Osteocyte (in vitro differentiated cells): ENCODE results near the gene SENP2. TPM values are rescaled to one million over a fixed set of nuclear protein-coding genes. Genes with fewer than 3 reads are reported as not detected.
"Not testable (repeated sequence)": the region's sequence is repeated elsewhere in the genome, so short reads cannot be mapped to it uniquely, and the experiment has no call there.

Source experiments
- DNase-seq: peaks from one replicate; pipeline ENCODE4 v3.0.0; 2021; ENCODE audit warnings: mixed read lengths; ENCODE audit not compliant: unreplicated experiment; ENCODE audit errors: extremely low spot score
- H3K27ac Mint-ChIP-seq: one replicate; pipeline ENCODE4 v1.8.0; 2021; ENCODE audit warnings: mild to moderate bottlenecking, mixed read lengths; ENCODE audit not compliant: unreplicated experiment
- H3K27me3 Mint-ChIP-seq: one replicate; pipeline ENCODE4 v1.8.0; 2021; ENCODE audit warnings: mixed read lengths; ENCODE audit not compliant: unreplicated experiment
- H3K36me3 Mint-ChIP-seq: one replicate; pipeline ENCODE4 v1.8.0; 2021; ENCODE audit warnings: mixed read lengths; ENCODE audit not compliant: unreplicated experiment
- H3K4me1 Mint-ChIP-seq: one replicate; pipeline ENCODE4 v1.8.0; 2021; ENCODE audit warnings: mixed read lengths; ENCODE audit not compliant: unreplicated experiment
- H3K4me3 Mint-ChIP-seq: one replicate; pipeline ENCODE4 v1.8.0; 2021; ENCODE audit warnings: mild to moderate bottlenecking, moderate library complexity, mixed read lengths; ENCODE audit not compliant: unreplicated experiment
- H3K9me3 Mint-ChIP-seq: one replicate; pipeline ENCODE4 v1.8.0; 2021; ENCODE audit warnings: mixed read lengths; ENCODE audit not compliant: unreplicated experiment
- CTCF ChIP-seq: fragments of 200-600 bp; sonication (generic); IDR thresholded peaks from 2 replicates; pipeline ENCODE4 v1.5.0; 2021; ENCODE audit warnings: antibody characterized with exemption, mild to moderate bottlenecking, moderate library complexity
- total RNA-seq: library from RNA; stranded (reverse); gene quantifications from 2 replicates; pipeline ENCODE4 v1.2.1, GENCODE V29; 2021

SENP2 gene
- total RNA-seq, 1 donor from 2014 or later, result 42.7 TPM

- Mint-ChIP-seq H3K4me3 (peak overlapping the region; percentile 33), H3K4me1 (peaks cover 58% of the 10 kb centered on the region), H3K9me3 (no peaks in the 10 kb centered on the region), H3K27me3 (no peaks in the 10 kb centered on the region), H3K27ac (peak overlapping the region; percentile 96), H3K36me3 (peaks cover 25% of the 10 kb centered on the region)
- no peak for TF ChIP-seq CTCF
- peak; percentile 71 for DNase-seq
Observed at GRCh38 chr3:185657211-185657610, 71.1 kb downstream of the SENP2 start.

- Mint-ChIP-seq H3K4me1 (peaks cover 58% of the 10 kb centered on the region), H3K27me3 (no peaks in the 10 kb centered on the region), H3K4me3 (no peak overlapping the region), H3K36me3 (peaks cover 21% of the 10 kb centered on the region), H3K27ac (peak overlapping the region; percentile 96), H3K9me3 (no peaks in the 10 kb centered on the region)
- no peak for TF ChIP-seq CTCF
- DNase-seq, result peak; percentile 63
Observed at GRCh38 chr3:185657691-185658503, 71.8 kb downstream of the SENP2 start.

GRCh38 chr3:185658504-185658912, 72.4 kb downstream of the SENP2 start:
- Mint-ChIP-seq H3K9me3 (no peaks in the 10 kb centered on the region), H3K36me3 (peaks cover 25% of the 10 kb centered on the region), H3K4me1 (peaks cover 58% of the 10 kb centered on the region), H3K27ac (peak overlapping the region; percentile 96), H3K4me3 (no peak overlapping the region), H3K27me3 (no peaks in the 10 kb centered on the region)
- peak; percentile 89 for DNase-seq
- TF ChIP-seq CTCF, result no peak

- peak; percentile 17 for DNase-seq
- H3K4me1 Mint-ChIP-seq, result peaks cover 58% of the 10 kb centered on the region
- peak overlapping the region; percentile 18 for H3K4me3 Mint-ChIP-seq
- no peaks in the 10 kb centered on the region for H3K9me3 Mint-ChIP-seq
- H3K27ac Mint-ChIP-seq, result peak overlapping the region; percentile 96
- H3K27me3 Mint-ChIP-seq, result no peaks in the 10 kb centered on the region
- TF ChIP-seq CTCF, result no peak
- peaks cover 25% of the 10 kb centered on the region for H3K36me3 Mint-ChIP-seq
Observed at GRCh38 chr3:185658943-185659342, 72.8 kb downstream of the SENP2 start.

GRCh38 chr3:185659942-185660921, 74.1 kb downstream of the SENP2 start:
- peak; percentile 91 for DNase-seq
- H3K36me3 Mint-ChIP-seq, result peaks cover 35% of the 10 kb centered on the region
- peaks cover 3% of the 10 kb centered on the region for H3K9me3 Mint-ChIP-seq
- no peak overlapping the region for H3K4me3 Mint-ChIP-seq
- peaks cover 58% of the 10 kb centered on the region for H3K4me1 Mint-ChIP-seq
- H3K27me3 Mint-ChIP-seq, result no peaks in the 10 kb centered on the region
- peak; percentile 98 for TF ChIP-seq CTCF
- peak overlapping the region; percentile 96 for H3K27ac Mint-ChIP-seq

GRCh38 chr3:185661296-185661695, 75.2 kb downstream of the SENP2 start:
- Mint-ChIP-seq H3K4me1 (peaks cover 48% of the 10 kb centered on the region), H3K36me3 (peaks cover 35% of the 10 kb centered on the region), H3K27ac (peak overlapping the region; percentile 17)
- H3K27me3 Mint-ChIP-seq, H3K9me3 Mint-ChIP-seq, H3K4me3 Mint-ChIP-seq: not testable (repeated sequence)
- peak; percentile 64 for DNase-seq
